HuH-7 (cell line): ENCODE measurements around the gene UXT.
"Not testable (repeated sequence)": the region's sequence is repeated elsewhere in the genome, so short reads cannot be mapped to it uniquely, and the experiment has no call there.

Experiments
- DNase-seq: peaks from one replicate; pipeline ENCODE4 v3.0.0; 2011; ENCODE audit warnings: low spot score

UXT gene, protein sequence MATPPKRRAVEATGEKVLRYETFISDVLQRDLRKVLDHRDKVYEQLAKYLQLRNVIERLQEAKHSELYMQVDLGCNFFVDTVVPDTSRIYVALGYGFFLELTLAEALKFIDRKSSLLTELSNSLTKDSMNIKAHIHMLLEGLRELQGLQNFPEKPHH

GRCh38 chrX:47658684-47659420 lies at the start of gene UXT:
UXT (minus strand) TSS chrX:47659180; CDS start chrX:47658927, 253 bp downstream.
- peak; percentile 50 for DNase-seq

GRCh38 chrX:47707031-47707780 lies 48.2 kb upstream of the UXT start:
- DNase-seq: no peak

- DNase-seq: no peak
These were observed 47.6 kb upstream of the UXT start for GRCh38 chrX:47706575-47706974.

DNA sequence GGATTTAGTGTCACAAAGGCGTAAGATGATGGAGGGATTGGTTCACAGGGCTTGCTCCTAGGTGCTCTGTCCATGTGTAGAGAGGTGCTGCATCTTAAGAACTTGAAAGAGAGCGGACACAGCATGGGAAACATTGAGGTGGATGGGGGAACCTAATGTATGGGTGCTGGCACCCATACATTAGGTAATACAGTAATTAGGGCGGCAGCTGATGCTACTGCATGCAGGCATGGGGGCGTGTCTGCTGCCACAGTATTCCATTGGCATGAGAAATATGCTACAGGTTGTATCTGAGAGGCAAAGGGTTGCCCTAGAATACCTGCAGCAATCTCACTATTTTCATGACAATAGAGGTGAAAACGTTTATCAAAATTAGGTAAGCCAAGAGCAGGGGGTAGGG lies 45.8 kb upstream of the UXT start:
- no peak for DNase-seq

DNA sequence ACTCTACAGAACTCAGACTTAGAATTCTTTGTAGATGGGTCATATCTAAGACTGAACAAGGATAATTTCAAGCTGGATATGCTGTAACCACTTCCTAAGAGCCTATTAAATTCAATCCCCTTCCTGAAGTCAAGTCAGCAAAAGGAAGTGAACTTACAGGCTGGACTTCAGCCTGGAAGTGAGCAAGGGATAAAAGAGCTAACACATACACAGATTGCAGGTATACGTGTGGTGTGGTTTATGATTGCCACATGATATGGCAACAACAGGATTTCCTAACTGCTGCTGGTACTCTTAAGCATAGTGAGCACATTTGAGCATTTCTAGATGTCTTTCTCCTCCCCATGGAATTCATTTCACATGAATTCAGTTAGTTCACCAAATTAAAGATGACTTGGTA lies 38.2 kb upstream of the UXT start:
- no peak for DNase-seq

DNA sequence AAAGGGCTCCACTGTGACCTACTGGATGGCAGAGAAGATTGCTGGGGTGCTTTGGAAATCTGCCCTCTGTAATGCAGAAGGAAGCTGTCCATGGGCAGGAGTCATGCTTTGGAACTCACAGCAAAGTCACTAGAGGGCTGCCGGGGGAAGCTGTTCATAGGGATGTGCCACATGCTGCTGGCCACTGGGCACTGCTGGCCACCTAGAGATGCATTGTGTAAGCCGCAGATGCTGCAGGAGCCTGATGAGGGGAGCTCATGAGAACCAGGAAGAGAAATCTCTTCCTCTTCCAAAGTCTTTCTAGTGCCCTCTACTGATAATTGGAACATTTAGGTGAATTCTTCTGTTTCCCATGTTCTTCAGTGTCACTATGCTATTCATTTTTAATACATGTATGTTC lies 31.2 kb upstream of the UXT start:
- DNase-seq: no peak

DNA sequence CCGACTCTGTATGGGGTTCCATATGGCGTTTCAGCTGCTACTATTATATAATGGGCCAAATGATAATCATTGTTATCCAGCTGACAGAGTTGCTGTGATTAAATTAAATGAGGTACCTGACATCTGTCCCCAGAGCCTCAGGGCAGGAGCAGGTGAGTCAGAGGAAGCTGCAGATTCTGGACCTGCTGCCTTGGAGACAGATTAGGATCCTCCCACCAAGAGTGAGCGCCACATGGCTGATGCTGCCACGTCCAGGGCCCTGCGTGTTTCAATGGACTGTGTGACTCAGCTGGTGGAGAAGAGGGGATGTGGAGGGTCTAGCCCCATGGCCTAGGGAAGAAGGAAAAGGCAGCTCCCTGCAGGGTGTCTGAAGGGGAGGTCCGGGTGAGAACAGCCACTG lies 28.3 kb upstream of the UXT start:
- DNase-seq: no peak

GRCh38 chrX:47683829-47684205 lies 24.8 kb upstream of the UXT start:
- no peak for DNase-seq

DNA sequence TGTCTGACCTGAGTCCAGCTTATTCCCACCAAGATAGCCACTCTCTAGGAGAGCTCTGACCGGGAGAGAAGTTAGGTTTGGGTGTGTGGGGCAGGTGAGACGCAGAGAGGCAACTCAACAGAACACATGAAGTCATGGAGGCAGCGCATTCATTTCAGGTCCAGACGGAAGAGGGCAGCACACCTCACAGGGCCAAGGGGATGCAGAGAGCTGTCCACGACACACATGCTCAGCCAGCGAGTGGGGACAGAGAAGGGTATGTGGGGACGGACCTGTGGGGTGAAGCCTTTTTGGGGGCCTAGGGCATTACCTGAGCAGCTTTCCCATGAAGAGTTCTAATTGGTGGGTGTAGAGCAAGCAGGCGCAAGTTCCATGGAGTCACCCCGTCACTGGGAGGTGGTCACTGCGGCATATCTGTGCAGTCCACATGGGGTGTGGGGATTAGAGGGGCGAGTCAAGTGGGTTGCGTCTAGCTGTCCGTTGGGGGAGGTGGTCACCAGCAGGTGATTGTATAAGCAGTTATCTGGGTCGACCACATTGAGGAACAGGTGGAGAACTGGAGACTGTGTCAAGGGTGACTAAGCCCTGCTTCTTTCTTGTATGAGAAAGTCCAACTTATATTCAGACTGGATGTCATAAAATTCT lies 24.3 kb upstream of the UXT start:
- no peak for DNase-seq

DNA sequence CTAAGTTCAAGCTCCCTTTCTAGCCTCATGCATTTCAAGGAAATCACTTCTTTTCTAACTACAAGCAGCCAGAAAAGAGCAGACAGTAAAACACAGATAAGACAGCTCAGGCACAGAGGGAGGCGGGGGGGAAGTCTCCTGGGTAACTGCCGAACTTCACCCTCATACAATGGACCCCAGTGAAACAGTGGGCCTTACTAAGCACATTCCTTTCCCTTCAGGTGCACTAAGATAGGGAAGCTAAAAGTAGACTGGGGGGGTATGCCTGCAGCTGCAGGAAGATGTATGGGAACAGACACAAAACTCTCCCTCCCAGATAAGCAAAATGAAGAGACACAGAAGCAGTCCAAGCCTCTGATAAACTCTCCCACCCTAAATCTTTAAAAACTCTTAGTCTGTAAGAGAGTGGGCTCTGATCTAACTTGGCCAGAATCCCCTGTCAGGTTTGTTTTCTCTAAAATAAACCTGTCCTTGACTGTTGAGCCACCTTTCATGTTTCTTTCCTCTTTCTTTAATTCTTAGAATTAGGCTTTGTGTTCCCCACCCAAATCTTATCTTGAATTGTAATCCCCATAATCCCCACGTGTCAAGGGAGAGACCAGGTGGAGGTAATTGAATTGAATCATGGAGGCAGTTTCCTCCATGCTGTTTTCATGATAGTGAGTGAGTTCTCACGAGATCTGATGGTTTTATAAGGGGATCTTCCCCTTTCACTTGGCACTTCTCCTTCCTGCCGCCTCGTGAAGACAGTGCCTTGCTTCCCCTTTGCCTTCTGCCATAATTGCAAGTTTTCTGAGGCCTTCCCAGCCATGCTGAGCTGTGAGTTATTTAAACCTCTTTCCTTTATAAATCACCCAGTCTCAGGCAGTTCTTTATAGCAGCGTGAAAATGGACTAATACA lies 17.2 kb upstream of the UXT start:
- DNase-seq: not testable (repeated sequence)

GRCh38 chrX:47674776-47675175 lies 15.8 kb upstream of the UXT start:
- DNase-seq: no peak

GRCh38 chrX:47665797-47666196 lies 6.8 kb upstream of the UXT start:
- DNase-seq: not testable (repeated sequence)

- DNase-seq: no peak
These were observed 5.8 kb upstream of the UXT start for GRCh38 chrX:47664737-47665136.

- no peak for DNase-seq
These were observed 3.2 kb upstream of the UXT start for GRCh38 chrX:47662144-47662657.

- no peak for DNase-seq
These were observed 2.6 kb upstream of the UXT start for GRCh38 chrX:47661539-47661938.

DNA sequence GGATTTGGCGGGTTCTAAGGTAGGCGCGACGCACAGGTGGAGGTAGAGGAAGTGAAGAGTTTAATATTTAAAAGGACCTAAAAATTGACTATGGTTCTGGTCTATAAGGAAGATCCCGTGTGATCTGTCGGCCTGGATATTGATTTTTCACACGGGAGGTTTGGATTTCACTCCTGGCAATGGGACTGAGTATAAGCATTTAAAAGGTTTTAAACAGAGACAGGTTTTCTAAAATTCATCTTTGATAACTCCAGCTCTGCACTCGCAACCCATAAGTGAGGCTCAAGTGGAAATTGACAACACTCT lies 394 bp upstream of the UXT start:
- DNase-seq: no peak

DNA sequence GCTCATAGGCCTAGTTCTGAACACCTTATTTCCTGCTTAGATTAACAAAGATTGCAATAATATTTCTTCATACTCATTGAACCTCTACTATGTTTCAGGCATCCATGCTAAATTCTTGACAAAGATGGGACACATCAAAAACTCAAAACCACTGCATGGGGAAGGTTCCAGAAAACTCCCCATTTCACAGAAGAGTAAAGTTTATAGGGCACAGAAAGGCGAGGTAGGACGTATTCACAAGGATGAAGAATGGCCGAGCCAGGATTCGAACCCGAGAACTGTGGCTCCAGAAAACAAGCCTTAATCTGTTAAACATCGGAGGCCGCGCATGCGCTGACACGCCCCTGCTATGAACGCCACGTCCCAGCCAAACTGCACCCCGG lies 688 bp downstream of the UXT start:
- no peak for DNase-seq

GRCh38 chrX:47651043-47651905 lies 7.7 kb downstream of the UXT start:
- no peak for DNase-seq

DNA sequence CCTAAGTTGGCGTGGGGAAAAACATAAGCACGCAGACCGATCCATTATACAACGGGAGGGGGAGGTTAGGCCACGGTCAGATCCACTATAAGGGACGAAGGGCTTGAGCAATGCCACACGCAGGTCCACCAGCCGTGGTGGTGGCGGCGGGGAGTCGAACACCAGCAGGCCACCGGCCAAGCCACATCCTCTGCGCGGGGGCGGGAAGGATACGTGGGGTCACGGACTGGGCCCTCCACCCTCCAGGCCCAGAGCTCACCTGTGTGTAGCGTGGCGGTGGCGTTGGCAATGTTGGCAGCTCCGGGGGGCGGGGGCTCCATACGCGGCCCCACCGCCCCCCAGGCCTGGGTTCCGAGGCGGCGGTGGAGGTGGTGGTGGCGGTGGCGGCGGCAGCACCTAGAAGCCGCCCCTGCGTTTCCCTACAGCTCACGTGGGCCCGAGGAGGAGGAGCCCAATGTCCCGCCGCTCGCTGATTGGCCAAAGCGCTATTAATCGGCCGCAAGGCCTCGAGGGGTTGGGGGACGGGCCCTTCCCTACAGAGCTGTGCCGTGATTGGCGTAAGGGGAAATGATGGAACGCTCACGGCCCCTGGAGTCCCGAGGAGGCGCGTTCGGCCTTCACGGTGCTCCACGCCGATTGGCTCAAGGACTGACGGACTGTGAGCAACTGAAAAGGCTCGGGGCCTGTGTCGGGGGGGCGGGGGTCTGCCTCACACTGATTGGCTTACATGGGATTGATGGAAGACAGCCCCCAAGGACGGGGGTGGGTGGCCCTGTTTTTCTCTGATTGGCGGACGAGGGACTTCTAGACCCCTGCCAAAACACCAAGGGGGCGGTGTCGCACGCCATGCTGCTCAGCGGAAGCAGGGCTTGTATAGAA lies 8.6 kb downstream of the UXT start, which contains the start of gene ELK1:
Gene ELK1, minus strand, starts transcription at position 400 of the 879 bp plus-strand sequence. CDS start 9,122 bp downstream, outside the sequence.
- peak; percentile 79 for DNase-seq

DNA sequence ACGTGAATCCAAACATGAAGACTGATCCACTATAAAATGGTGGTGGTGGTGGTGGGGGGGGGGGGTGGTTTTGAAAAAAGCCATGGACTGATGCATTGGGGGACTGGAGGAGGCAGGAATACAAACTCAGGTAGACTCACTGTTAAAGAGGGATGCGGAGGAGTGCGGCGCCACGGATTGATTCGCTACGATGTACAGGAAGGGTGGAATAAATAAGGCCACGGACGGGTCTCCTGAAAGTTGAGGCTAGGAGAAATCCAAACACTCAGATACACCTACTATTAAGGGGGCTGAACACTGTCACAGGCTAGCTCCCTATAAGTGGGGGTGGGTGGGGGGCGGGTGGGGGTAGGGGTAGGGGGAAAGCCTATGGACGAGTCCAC lies 9.2 kb downstream of the UXT start:
- no peak for DNase-seq
